AG04449 (cell line): Measurements from ENCODE around the gene MBTPS1.
A peak's percentile ranks its signal among the peaks of the same experiment; 100 is the strongest.

Source experiments
- CTCF ChIA-PET: fragments of 350-600 bp; formaldehyde crosslinking; extraction: SDS; loops from one replicate; lab custom pipeline; 2021; ENCODE audit warnings: antibody characterized with exemption; lab: Yijun Ruan, JAX
- POLR2A ChIA-PET: fragments of 400-600, 350-600 bp; formaldehyde crosslinking; extraction: SDS; loops from one replicate; lab custom pipeline; 2020; ENCODE audit warnings: antibody characterized with exemption, inconsistent platforms; lab: Yijun Ruan, JAX
- DNase-seq: peaks from one replicate; pipeline ENCODE4 v3.0.0-alpha.2; 2010; ENCODE audit warnings: low read depth, low spot score
- H3K4me3 ChIP-seq: 2 replicates; pipeline ENCODE4 v1.5.1; 2011; ENCODE audit warnings: low read depth, mild to moderate bottlenecking, control low read depth, low read length
- TF ChIP-seq, protein P1 (sequence below): IDR thresholded peaks from one replicate; pipeline ENCODE4 v1.5.1; 2011; ENCODE audit warnings: mild to moderate bottlenecking, moderate library complexity, low read length, control low read depth, inconsistent platforms; ENCODE audit not compliant: insufficient read depth; ENCODE audit errors: missing control alignments

Gene MBTPS1

GRCh38 chr16:84042879-84043485, 73.8 kb downstream of the MBTPS1 start:
- TF ChIP-seq, protein P1, sequence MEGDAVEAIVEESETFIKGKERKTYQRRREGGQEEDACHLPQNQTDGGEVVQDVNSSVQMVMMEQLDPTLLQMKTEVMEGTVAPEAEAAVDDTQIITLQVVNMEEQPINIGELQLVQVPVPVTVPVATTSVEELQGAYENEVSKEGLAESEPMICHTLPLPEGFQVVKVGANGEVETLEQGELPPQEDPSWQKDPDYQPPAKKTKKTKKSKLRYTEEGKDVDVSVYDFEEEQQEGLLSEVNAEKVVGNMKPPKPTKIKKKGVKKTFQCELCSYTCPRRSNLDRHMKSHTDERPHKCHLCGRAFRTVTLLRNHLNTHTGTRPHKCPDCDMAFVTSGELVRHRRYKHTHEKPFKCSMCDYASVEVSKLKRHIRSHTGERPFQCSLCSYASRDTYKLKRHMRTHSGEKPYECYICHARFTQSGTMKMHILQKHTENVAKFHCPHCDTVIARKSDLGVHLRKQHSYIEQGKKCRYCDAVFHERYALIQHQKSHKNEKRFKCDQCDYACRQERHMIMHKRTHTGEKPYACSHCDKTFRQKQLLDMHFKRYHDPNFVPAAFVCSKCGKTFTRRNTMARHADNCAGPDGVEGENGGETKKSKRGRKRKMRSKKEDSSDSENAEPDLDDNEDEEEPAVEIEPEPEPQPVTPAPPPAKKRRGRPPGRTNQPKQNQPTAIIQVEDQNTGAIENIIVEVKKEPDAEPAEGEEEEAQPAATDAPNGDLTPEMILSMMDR: no peak
- ChIA-PET POLR2A (no interaction called here), CTCF (interaction anchor here (1.1 to 6.9 kb wide), 6 partner anchors 7 to 117 kb away, joined by 3 to 33 read pairs (median 6); no protein-coding TSS in a partner anchor)
- DNase-seq: no peak
- H3K4me3 ChIP-seq: no peak overlapping the region

GRCh38 chr16:84042308-84042878, 74.3 kb downstream of the MBTPS1 start, which contains the start of gene SLC38A8:
TSS of gene SLC38A8 (minus strand) at chr16:84042795. CDS start at chr16:84042157, 638 bp downstream.
- ChIA-PET CTCF (interaction anchor here (1.1 to 6.9 kb wide), 5 partner anchors 16 to 116 kb away, joined by 3 to 33 read pairs (median 6); no protein-coding TSS in a partner anchor), POLR2A (no interaction called here)
- H3K4me3 ChIP-seq: no peak within 1 kb of the TSS
- TF ChIP-seq, protein P1: no peak
- DNase-seq: no peak

- TF ChIP-seq, protein P1: no peak
- ChIA-PET POLR2A (no interaction called here), CTCF (interaction anchor here (1.5 to 6.9 kb wide), 6 partner anchors 12 to 85 kb away, joined by 5 to 33 read pairs (median 8); no protein-coding TSS in a partner anchor)
- DNase-seq: no peak
- no peak overlapping the region for H3K4me3 ChIP-seq
Observed at GRCh38 chr16:84041881-84042280, 74.9 kb downstream of the MBTPS1 start.

DNA sequence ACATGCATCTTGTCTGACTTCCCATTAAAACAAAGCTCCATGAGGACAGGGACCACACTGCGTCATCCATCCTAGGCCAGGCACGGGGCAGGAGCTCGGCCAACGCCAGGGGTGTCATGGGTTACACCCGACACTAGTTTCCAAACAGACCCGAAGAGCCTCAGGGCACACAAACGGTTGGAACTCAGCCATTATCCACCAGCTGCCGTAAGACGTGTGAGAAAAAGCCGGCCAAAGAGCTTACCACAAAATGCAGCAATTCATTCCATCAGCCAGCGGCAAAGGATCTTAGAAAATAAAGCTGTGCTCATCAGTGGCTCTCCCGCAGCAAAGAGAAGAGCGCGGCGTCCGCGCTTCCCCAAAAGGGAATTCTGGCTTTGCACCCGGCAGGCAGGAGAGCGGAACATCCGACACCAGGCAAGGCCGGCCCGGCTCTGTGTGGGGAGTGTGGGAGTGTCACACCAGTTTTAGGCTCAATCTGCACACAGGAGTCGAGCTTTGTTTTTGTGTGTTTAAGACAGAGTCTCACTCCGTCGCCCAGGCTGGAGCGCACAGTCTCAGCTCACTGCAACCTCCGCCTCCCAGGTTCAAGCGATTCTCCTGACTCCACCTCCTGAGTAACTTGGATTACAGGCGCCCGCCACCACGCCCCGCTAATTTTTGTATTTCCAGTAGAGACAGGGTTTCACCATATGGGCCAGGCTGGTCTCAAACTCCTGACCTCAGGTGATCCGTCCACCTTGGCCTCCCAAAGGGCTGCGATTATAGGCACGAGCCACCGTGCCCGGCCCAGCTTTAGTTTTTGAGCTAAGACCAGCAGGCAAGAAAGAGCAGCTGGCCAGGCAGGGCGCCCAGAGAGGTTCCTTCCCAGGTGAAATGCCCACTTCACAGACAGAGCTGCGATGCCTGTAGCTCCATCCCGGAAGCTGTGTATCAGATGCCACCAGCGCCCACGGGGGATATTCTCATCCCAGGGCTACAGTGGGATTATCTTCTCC, 75.6 kb downstream of the MBTPS1 start:
- ChIA-PET CTCF (interaction anchor here (1.2 to 6.9 kb wide), 7 partner anchors 12 to 85 kb away, joined by 5 to 33 read pairs (median 8); no protein-coding TSS in a partner anchor), POLR2A (no interaction called here)
- TF ChIP-seq, protein P1: no peak
- no peak overlapping the region for H3K4me3 ChIP-seq
- DNase-seq: peak; percentile 40

- ChIA-PET CTCF (interaction anchor here (1.2 to 6.9 kb wide), 5 partner anchors 13 to 84 kb away, joined by 5 to 33 read pairs (median 8); no protein-coding TSS in a partner anchor), POLR2A (interaction anchor here (0.6 kb wide), 1 partner anchor 102 kb away, joined by 3 read pairs; no protein-coding TSS in a partner anchor)
- TF ChIP-seq, protein P1: no peak
- no peak overlapping the region for H3K4me3 ChIP-seq
- no peak for DNase-seq
Observed at GRCh38 chr16:84040226-84040822, 76.4 kb downstream of the MBTPS1 start.
